Measurements from ENCODE around the gene REP15. TPM values are rescaled to one million over a fixed set of nuclear protein-coding genes. Genes with fewer than 3 reads are reported as not detected.

Gene REP15
- total RNA-seq, 1 experiment from 2014 or later = 0.86 TPM

DNA sequence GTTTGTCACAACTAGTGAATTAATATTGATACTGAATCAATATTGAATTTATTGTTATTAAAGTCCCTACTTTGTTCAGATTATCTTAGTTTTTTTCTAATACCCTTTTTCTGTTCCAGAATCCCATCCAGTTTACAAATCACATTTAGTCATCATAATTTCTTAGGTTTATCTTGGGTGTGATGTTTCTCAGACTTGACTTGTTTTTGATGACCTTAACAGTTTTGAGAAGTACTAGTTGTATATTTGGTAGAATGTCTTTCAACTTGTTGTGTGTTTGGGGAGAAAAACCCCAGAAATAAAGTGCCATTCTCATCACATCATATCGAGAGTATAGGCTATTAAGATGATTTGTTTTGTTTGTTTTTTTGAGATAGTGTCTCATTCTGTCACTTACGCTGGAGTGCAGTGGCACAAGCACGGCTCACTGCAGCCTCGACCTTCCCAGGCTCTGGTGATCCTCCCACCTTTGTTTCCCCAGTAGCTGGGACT, 33.9 kb downstream of the REP15 start:
- ChIA-PET RAD21 (ENCODE audit: low non-redundant PET in 1 of 2, low total read pairs in 2 of 2, uncharacterized antibody in 2 of 2, unreplicated experiment in 2 of 2) (no interaction called here), POLR2A (no interaction called here), CTCF (no interaction called here)
- Histone ChIP-seq H3K4me1 (ENCODE audit: control insufficient read depth in 1 of 2, insufficient read depth in 2 of 2, low read length in 2 of 2) (no peaks in the 10 kb centered on the region), H3K27me3 (ENCODE audit: insufficient read depth, low read length) (no peaks in the 10 kb centered on the region), H3K4me3 (replicated peaks in 1 of 2; ENCODE audit: low read depth in 1 of 2, low read length in 2 of 2) (no peak overlapping the region), H3K9me2 (ENCODE audit: insufficient read depth) (no peaks in the 10 kb centered on the region), H3K9me3 (ENCODE audit: control insufficient read depth in 1 of 2, insufficient read depth in 1 of 2, low read depth in 1 of 2, low read length in 2 of 2) (no peaks in the 10 kb centered on the region), H4K20me1 (ENCODE audit: insufficient read depth) (0 out of 2 replicates have a peak, but pooled peaks cover 12% of the 10 kb centered on the region), H3K79me2 (ENCODE audit: insufficient read depth, low read length) (peaks cover 37% of the 10 kb centered on the region), H3K27ac (ENCODE audit: low read depth, low read length) (no peak overlapping the region), H2AFZ (ENCODE audit: low read depth, low read length, poor library complexity, severe bottlenecking) (no peak overlapping the region), H3K36me3 (ENCODE audit: control insufficient read depth in 1 of 2, insufficient read depth in 2 of 2, low read length in 2 of 2) (peaks cover 5 to 11% of the 10 kb centered on the region in 2 experiments; a peak in 2 of 4 replicates), H3K9ac (ENCODE audit: low read length) (no peak overlapping the region), H3K4me2 (ENCODE audit: low read length) (no peak overlapping the region)
- DNase-seq (ENCODE audit: low read depth, low spot score) (no peak), ATAC-seq (no peak)
- intact Hi-C loops (cut with micrococcal nuclease) = no loop called here
- TF ChIP-seq POLR2A (IDR thresholded peaks at IDR 0.05; ENCODE audit: borderline replicate concordance, extremely low read depth, insufficient read depth, insufficient read length) (no peak), ZFX (IDR thresholded peaks at IDR 0.05) (no peak), CTCF (IDR thresholded peaks at IDR 0.05 in 2 of 3, conservative IDR thresholded peaks at IDR 0.05 in 1 of 3; ENCODE audit: borderline replicate concordance in 1 of 3, insufficient read depth in 1 of 3, low read depth in 2 of 3, low read length in 2 of 3) (no peak), CEBPB (IDR thresholded peaks at IDR 0.05; ENCODE audit: low read depth) (no peak), SP1 (IDR thresholded peaks at IDR 0.05; ENCODE audit: low read depth) (no peak), EZH2 (IDR thresholded peaks at IDR 0.05) (no peak), ELF1 (IDR thresholded peaks at IDR 0.05; ENCODE audit: borderline replicate concordance, low read depth) (no peak), EZH2phosphoT487 (IDR thresholded peaks at IDR 0.05; ENCODE audit: borderline replicate concordance) (no peak), SIN3A (IDR thresholded peaks at IDR 0.05; ENCODE audit: low read depth) (no peak), POLR2AphosphoS5 (IDR thresholded peaks at IDR 0.05; ENCODE audit: low read depth, low read length) (no peak), CBX3 (IDR thresholded peaks at IDR 0.05; ENCODE audit: low read depth) (no peak), SRF (IDR thresholded peaks at IDR 0.05; ENCODE audit: low read depth) (no peak), YY1 (IDR thresholded peaks at IDR 0.05; ENCODE audit: extremely low read depth, insufficient replicate concordance, low read depth, low read length) (no peak), JUND (IDR thresholded peaks at IDR 0.05) (no peak), TCF7L2 (IDR thresholded peaks at IDR 0.05; ENCODE audit: borderline replicate concordance, extremely low read depth, insufficient read depth, insufficient read length) (no peak), ZNF274 (IDR thresholded peaks at IDR 0.05; ENCODE audit: low read depth, low read length) (no peak)
- TF ChIP-seq, protein P1, sequence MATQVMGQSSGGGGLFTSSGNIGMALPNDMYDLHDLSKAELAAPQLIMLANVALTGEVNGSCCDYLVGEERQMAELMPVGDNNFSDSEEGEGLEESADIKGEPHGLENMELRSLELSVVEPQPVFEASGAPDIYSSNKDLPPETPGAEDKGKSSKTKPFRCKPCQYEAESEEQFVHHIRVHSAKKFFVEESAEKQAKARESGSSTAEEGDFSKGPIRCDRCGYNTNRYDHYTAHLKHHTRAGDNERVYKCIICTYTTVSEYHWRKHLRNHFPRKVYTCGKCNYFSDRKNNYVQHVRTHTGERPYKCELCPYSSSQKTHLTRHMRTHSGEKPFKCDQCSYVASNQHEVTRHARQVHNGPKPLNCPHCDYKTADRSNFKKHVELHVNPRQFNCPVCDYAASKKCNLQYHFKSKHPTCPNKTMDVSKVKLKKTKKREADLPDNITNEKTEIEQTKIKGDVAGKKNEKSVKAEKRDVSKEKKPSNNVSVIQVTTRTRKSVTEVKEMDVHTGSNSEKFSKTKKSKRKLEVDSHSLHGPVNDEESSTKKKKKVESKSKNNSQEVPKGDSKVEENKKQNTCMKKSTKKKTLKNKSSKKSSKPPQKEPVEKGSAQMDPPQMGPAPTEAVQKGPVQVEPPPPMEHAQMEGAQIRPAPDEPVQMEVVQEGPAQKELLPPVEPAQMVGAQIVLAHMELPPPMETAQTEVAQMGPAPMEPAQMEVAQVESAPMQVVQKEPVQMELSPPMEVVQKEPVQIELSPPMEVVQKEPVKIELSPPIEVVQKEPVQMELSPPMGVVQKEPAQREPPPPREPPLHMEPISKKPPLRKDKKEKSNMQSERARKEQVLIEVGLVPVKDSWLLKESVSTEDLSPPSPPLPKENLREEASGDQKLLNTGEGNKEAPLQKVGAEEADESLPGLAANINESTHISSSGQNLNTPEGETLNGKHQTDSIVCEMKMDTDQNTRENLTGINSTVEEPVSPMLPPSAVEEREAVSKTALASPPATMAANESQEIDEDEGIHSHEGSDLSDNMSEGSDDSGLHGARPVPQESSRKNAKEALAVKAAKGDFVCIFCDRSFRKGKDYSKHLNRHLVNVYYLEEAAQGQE (IDR thresholded peaks at IDR 0.05; ENCODE audit: low read depth) = no peak
- TF ChIP-seq, protein P2, sequence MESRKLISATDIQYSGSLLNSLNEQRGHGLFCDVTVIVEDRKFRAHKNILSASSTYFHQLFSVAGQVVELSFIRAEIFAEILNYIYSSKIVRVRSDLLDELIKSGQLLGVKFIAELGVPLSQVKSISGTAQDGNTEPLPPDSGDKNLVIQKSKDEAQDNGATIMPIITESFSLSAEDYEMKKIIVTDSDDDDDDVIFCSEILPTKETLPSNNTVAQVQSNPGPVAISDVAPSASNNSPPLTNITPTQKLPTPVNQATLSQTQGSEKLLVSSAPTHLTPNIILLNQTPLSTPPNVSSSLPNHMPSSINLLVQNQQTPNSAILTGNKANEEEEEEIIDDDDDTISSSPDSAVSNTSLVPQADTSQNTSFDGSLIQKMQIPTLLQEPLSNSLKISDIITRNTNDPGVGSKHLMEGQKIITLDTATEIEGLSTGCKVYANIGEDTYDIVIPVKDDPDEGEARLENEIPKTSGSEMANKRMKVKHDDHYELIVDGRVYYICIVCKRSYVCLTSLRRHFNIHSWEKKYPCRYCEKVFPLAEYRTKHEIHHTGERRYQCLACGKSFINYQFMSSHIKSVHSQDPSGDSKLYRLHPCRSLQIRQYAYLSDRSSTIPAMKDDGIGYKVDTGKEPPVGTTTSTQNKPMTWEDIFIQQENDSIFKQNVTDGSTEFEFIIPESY (IDR thresholded peaks at IDR 0.05; ENCODE audit: extremely low read depth, insufficient replicate concordance, low read length) = no peak
- no TSS peak for BruUV-seq (replicated peaks)

Measured in HCT116 (cell line).